ENCODE data around the gene PARP6.

PARP6 gene

GRCh38 chr15:72230197-72231065, 41.9 kb downstream of the PARP6 start:
- peak; percentile 72 for DNase-seq

GRCh38 chr15:72229947-72230196, 42.5 kb downstream of the PARP6 start:
- DNase-seq, result no peak

GRCh38 chr15:72229076-72229946, 43.0 kb downstream of the PARP6 start:
- no peak for DNase-seq

GRCh38 chr15:72227720-72228119, 44.6 kb downstream of the PARP6 start:
- DNase-seq, result no peak

- no peak for DNase-seq
Measured at GRCh38 chr15:72227192-72227586, 45.2 kb downstream of the PARP6 start.

GRCh38 chr15:72223278-72223677, 49.1 kb downstream of the PARP6 start:
- no peak for DNase-seq

- DNase-seq, result no peak
Measured at GRCh38 chr15:72222393-72222792, 50.0 kb downstream of the PARP6 start.

GRCh38 chr15:72220687-72221086, 51.7 kb downstream of the PARP6 start:
- DNase-seq, result no peak

GRCh38 chr15:72217216-72217615, 55.1 kb downstream of the PARP6 start:
- no peak for DNase-seq

GRCh38 chr15:72216079-72216478, 56.3 kb downstream of the PARP6 start:
- DNase-seq, result no peak

GRCh38 chr15:72207558-72208085, 64.7 kb downstream of the PARP6 start:
- DNase-seq, result no peak

GRCh38 chr15:72206677-72207000, 65.7 kb downstream of the PARP6 start:
- DNase-seq, result no peak

- DNase-seq, result no peak
Measured at GRCh38 chr15:72205896-72206676, 66.3 kb downstream of the PARP6 start.

- no peak for DNase-seq
Measured at GRCh38 chr15:72205273-72205672, 67.1 kb downstream of the PARP6 start.

GRCh38 chr15:72203507-72203837, 68.9 kb downstream of the PARP6 start:
- DNase-seq, result no peak

- DNase-seq, result no peak
Measured at GRCh38 chr15:72202801-72203506, 69.4 kb downstream of the PARP6 start.

- no peak for DNase-seq
Measured at GRCh38 chr15:72202302-72202701, 70.1 kb downstream of the PARP6 start.

GRCh38 chr15:72201391-72201921, 70.9 kb downstream of the PARP6 start:
- no peak for DNase-seq

GRCh38 chr15:72200395-72201237, 71.7 kb downstream of the PARP6 start:
- no peak for DNase-seq

- DNase-seq, result peak; percentile 70
Measured at GRCh38 chr15:72199721-72200212, 72.6 kb downstream of the PARP6 start.

GRCh38 chr15:72199205-72199515, 73.2 kb downstream of the PARP6 start:
- no peak for DNase-seq

All from NCI-H510A treated with DMSO at 0.1 percent for 48 hours (cell line).